Ishikawa (cell line): ENCODE measurements around the gene KLHDC10.

ENCODE experiments used
- CEBPB ChIP-seq: IDR thresholded peaks from 2 replicates; pipeline ENCODE4 v1.6.1; 2012
- CREB1 ChIP-seq: IDR thresholded peaks from 2 replicates; pipeline ENCODE4 v1.6.1; 2012; ENCODE audit warnings: low read depth
- EGR1 ChIP-seq: IDR thresholded peaks from 2 replicates; pipeline ENCODE4 v1.6.1; 2012
- EP300 ChIP-seq: IDR thresholded peaks from 2 replicates; pipeline ENCODE4 v1.6.1; 2012; ENCODE audit warnings: borderline replicate concordance
- FOXM1 ChIP-seq: IDR thresholded peaks from 2 replicates; pipeline ENCODE4 v1.6.1; 2012; ENCODE audit warnings: low read depth, borderline replicate concordance
- NFIC ChIP-seq: IDR thresholded peaks from 2 replicates; pipeline ENCODE4 v1.6.1; 2012
- RAD21 ChIP-seq: IDR thresholded peaks from 2 replicates; pipeline ENCODE4 v1.6.1; 2012; ENCODE audit warnings: low read depth
- TAF1 ChIP-seq: IDR thresholded peaks from 2 replicates; pipeline ENCODE4 v1.6.1; 2012; ENCODE audit warnings: low read depth, mild to moderate bottlenecking
- TCF12 ChIP-seq: IDR thresholded peaks from 2 replicates; pipeline ENCODE4 v1.6.1; 2012; ENCODE audit warnings: low read depth
- TEAD4 ChIP-seq: IDR thresholded peaks from 2 replicates; pipeline ENCODE4 v1.6.1; 2012
- YY1 ChIP-seq: IDR thresholded peaks from 2 replicates; pipeline ENCODE4 v1.6.1; 2012; ENCODE audit warnings: low read depth
- ZBTB7A ChIP-seq: IDR thresholded peaks from 2 replicates; pipeline ENCODE4 v1.6.1; 2012; ENCODE audit warnings: low read depth
- TF ChIP-seq, protein P1 (sequence below): IDR thresholded peaks from 2 replicates; pipeline ENCODE4 v1.6.1; 2012
- TF ChIP-seq, protein P2 (sequence below): IDR thresholded peaks from 2 replicates; pipeline ENCODE4 v1.6.1; 2012; ENCODE audit warnings: low read depth, mild to moderate bottlenecking
- TF ChIP-seq, protein P3 (sequence below): IDR thresholded peaks from 2 replicates; pipeline ENCODE4 v1.6.1; 2012

The KLHDC10 gene

DNA sequence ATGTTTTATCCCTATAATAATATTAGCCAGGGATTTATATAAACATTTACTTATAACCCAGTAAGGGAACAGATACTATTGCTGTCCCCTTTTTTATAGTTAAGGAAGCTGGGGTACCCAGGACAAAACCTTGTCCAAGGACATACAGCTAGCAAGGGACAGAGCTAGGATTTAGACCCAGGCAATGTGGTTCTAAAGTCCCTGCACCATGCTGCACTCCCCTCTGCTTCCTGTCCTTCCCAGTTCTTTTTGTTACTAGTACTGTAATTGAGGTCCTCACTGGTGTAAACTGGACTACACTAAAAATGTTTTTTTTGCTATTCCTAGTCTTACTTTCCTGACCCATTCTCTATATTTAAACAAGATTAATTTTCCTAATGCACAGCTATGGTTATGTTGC lies 16.6 kb downstream of the KLHDC10 start:
- TF ChIP-seq ZBTB7A = no peak
- TF ChIP-seq, protein P1, sequence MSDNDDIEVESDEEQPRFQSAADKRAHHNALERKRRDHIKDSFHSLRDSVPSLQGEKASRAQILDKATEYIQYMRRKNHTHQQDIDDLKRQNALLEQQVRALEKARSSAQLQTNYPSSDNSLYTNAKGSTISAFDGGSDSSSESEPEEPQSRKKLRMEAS = no peak
- no peak for TF ChIP-seq TCF12
- no peak for TF ChIP-seq YY1
- TF ChIP-seq, protein P2, sequence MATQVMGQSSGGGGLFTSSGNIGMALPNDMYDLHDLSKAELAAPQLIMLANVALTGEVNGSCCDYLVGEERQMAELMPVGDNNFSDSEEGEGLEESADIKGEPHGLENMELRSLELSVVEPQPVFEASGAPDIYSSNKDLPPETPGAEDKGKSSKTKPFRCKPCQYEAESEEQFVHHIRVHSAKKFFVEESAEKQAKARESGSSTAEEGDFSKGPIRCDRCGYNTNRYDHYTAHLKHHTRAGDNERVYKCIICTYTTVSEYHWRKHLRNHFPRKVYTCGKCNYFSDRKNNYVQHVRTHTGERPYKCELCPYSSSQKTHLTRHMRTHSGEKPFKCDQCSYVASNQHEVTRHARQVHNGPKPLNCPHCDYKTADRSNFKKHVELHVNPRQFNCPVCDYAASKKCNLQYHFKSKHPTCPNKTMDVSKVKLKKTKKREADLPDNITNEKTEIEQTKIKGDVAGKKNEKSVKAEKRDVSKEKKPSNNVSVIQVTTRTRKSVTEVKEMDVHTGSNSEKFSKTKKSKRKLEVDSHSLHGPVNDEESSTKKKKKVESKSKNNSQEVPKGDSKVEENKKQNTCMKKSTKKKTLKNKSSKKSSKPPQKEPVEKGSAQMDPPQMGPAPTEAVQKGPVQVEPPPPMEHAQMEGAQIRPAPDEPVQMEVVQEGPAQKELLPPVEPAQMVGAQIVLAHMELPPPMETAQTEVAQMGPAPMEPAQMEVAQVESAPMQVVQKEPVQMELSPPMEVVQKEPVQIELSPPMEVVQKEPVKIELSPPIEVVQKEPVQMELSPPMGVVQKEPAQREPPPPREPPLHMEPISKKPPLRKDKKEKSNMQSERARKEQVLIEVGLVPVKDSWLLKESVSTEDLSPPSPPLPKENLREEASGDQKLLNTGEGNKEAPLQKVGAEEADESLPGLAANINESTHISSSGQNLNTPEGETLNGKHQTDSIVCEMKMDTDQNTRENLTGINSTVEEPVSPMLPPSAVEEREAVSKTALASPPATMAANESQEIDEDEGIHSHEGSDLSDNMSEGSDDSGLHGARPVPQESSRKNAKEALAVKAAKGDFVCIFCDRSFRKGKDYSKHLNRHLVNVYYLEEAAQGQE = no peak
- no peak for TF ChIP-seq TAF1
- TF ChIP-seq TEAD4 = no peak
- TF ChIP-seq EGR1 = no peak
- TF ChIP-seq, protein P3, sequence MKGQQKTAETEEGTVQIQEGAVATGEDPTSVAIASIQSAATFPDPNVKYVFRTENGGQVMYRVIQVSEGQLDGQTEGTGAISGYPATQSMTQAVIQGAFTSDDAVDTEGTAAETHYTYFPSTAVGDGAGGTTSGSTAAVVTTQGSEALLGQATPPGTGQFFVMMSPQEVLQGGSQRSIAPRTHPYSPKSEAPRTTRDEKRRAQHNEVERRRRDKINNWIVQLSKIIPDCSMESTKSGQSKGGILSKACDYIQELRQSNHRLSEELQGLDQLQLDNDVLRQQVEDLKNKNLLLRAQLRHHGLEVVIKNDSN = no peak
- no peak for TF ChIP-seq FOXM1
- TF ChIP-seq CREB1 = no peak
- no peak for TF ChIP-seq NFIC
- no peak for TF ChIP-seq RAD21
- TF ChIP-seq EP300 = no peak

DNA sequence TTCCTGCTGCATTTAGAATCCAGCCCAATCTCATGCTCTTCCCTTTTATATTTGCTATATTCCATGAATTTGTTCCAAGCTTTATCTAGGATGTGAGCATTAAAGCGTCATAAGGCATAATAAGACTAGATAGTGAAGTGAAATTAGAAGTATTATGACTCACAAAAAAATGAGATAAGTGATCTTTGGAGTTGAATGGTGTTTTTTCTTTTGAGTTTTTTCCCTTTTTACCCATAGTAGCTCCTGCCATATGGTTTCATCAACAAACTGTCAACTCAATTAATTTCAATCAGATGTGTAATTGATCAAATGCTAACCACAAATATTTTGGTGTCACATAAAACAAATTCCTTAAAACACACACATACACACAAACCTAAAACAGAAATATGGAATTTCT lies 17.0 kb downstream of the KLHDC10 start:
- no peak for TF ChIP-seq EP300
- TF ChIP-seq RAD21 = no peak
- TF ChIP-seq, protein P2 = no peak
- TF ChIP-seq TAF1 = no peak
- no peak for TF ChIP-seq CEBPB
- TF ChIP-seq NFIC = no peak
- no peak for TF ChIP-seq EGR1
- TF ChIP-seq YY1 = no peak
- no peak for TF ChIP-seq TCF12
- TF ChIP-seq ZBTB7A = no peak

DNA sequence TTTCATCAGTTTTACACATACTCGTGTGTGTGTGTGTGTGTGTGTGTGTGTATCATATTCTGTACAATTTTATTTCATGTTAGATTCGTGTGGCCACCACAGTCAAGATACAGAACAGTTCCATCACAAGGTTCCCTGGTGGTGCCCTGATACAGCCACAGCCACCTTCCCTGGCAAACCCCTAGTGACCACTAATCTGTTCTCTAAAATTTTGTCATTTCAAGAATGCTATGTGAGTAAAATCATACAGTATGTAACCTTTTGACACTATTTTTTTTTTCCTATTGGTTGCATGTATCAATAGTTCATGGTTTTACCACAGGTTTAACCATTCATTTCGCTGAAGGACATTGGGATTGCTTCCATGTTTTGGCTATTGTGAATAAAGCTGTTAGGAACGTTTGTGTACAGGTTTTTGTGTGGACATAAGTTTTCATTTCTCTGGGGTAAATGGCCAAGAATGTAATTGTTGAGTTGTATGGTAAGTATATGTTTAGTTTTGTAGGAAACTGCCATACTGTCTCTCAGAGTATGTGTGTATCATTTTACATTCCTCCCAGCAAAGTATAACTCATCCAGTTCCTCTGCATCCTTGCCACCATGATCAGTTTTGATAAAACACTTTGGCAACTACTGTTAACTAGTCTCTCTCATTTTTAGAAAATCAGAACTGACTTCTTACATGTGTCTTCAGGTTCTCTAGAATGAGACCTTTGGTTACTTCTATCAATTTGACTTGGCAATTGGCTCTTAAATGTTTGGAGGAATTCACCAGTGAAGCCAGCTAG lies 20.6 kb downstream of the KLHDC10 start:
- TF ChIP-seq, protein P2 = no peak
- TF ChIP-seq, protein P1 = no peak
- TF ChIP-seq, protein P3 = no peak
- TF ChIP-seq YY1 = no peak
- TF ChIP-seq TEAD4 = no peak
- TF ChIP-seq EP300 = no peak
- no peak for TF ChIP-seq NFIC
- no peak for TF ChIP-seq CREB1
- TF ChIP-seq TAF1 = no peak

DNA sequence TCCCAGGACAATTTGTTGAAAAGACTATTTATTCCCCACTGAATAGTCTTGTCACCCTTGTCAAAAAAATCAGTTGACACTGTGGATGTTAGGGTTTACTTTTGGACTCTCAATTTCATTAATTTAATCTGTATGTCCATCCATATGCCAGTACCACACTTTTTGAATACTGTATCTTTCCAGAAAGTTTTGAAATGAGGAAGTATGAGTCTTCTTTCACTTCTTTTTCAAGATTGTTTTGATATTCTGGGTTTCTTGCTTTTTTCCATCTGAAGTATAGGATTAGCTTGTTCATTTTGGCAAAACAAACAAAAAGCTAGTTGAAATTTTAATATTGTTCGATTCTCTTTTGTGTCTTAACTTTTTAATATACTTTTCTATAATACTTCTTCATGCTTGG lies 21.7 kb downstream of the KLHDC10 start:
- TF ChIP-seq CREB1 (no peak), EGR1 (no peak), FOXM1 (no peak), EP300 (no peak), TEAD4 (no peak), RAD21 (no peak), TCF12 (no peak), YY1 (no peak), TAF1 (no peak), ZBTB7A (no peak)
- TF ChIP-seq, protein P3 = no peak
